ENCODE results near the gene NR2C2.

- TF ChIP-seq CTCF (optimal IDR thresholded peaks at IDR 0.05 in 1 of 3, IDR thresholded peaks at IDR 0.05 in 1 of 3, conservative IDR thresholded peaks at IDR 0.05 in 1 of 3; ENCODE audit: extremely low read depth in 1 of 3, insufficient read depth in 2 of 3, low read length in 3 of 3) (no peak), EZH2 (IDR thresholded peaks at IDR 0.05; ENCODE audit: low read length) (no peak)
Measured at GRCh38 chr3:15007681-15008141, 60.3 kb downstream of the NR2C2 start.

Measured in keratinocyte (primary cell).